Activated naive CD4-positive, alpha-beta T cell treated with anti-CD3 and anti-CD28 coated beads for 36 hours (primary cell): ENCODE data around the gene TAS2R4. TPM values are rescaled to one million over a fixed set of nuclear protein-coding genes. Genes with fewer than 3 reads are reported as not detected.
"Not testable (repeated sequence)": the region's sequence is repeated elsewhere in the genome, so short reads cannot be mapped to it uniquely, and the experiment has no call there.

Experiments used
- CTCF ChIA-PET: fragments of 350-600 bp; sonication (Branson Sonifier 250); formaldehyde crosslinking; loops from one replicate; lab custom pipeline; 2021; ENCODE audit warnings: antibody characterized with exemption; lab: Charles Lee
- DNase-seq: peaks from one replicate; pipeline ENCODE4 v3.0.0-alpha.2; 2020
- H3K27ac Mint-ChIP-seq: one replicate; pipeline ENCODE4 v1.8.0; 2021; ENCODE audit warnings: mild to moderate bottlenecking, mixed read lengths
- H3K27me3 Mint-ChIP-seq: one replicate; pipeline ENCODE4 v1.8.0; 2021; ENCODE audit warnings: low read depth, mixed read lengths
- H3K36me3 Mint-ChIP-seq: one replicate; pipeline ENCODE4 v1.8.0; 2021; ENCODE audit warnings: low read depth, mixed read lengths
- H3K4me1 Mint-ChIP-seq: one replicate; pipeline ENCODE4 v1.8.0; 2021; ENCODE audit warnings: low read depth, mixed read lengths
- H3K4me3 Mint-ChIP-seq: one replicate; pipeline ENCODE4 v1.8.0; 2021; ENCODE audit warnings: mild to moderate bottlenecking, moderate library complexity, mixed read lengths
- H3K9me3 Mint-ChIP-seq: one replicate; pipeline ENCODE4 v1.8.0; 2021; ENCODE audit warnings: mixed read lengths
- intact Hi-C: fragments of 100-400 bp; cut with micrococcal nuclease; formaldehyde crosslinking; loops from one replicate; pipeline ENCODE4 v1.15.1; 2023
- total RNA-seq, 2 experiments: library from RNA; stranded (reverse); gene quantifications; one replicate each; pipeline ENCODE4 v1.2.3, GENCODE V29; 2021

The TAS2R4 gene
- total RNA-seq, 2 experiments from 2014 or later: 0.38 to 0.40 TPM

DNA sequence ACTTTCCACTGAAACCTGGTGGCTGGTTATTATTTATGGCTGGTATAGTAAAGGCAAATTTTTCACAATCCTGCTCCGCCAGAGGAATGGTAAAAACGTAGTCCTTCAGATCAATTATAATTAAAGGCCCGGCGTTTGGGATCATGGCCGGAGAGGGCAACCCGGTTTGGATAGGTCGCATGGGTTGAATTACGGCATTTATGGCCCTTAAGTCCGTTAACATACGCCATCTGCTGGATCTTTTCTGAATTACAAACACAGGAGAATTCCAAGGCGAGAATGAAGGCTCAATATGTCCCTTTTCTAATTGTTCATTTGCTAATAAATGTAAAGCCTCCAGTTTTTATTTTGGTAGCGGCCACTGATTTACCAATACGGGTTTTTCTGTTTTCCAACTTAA, 23.8 kb upstream of the TAS2R4 start:
- Mint-ChIP-seq H3K4me1 (no peaks in the 10 kb centered on the region), H3K27me3 (no peaks in the 10 kb centered on the region), H3K9me3 (peaks cover 16% of the 10 kb centered on the region), H3K4me3 (no peak overlapping the region), H3K36me3 (peaks cover 74% of the 10 kb centered on the region), H3K27ac (no peak overlapping the region)
- intact Hi-C loops: no loop called here
- no peak for DNase-seq
- CTCF ChIA-PET: no interaction called here

DNA sequence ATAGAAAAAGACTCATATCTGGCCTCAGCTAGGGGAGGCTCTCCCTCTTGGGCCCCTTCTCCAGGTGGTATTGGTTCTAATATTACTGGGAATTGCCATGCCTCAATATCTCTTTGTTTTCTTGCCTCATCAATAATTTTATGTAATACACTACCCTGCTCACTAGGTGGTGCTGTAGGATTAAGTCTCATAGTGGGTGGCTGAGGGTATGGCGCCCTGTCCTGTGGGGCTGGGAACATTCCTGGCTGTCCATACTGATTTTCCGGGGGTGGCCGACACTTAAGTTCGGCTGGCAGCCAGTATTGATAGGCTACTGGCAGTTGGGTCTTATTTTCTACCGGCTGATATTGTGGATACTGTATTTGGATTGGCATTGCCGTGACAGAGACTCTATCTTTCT, 21.5 kb upstream of the TAS2R4 start:
- H3K9me3 Mint-ChIP-seq: peaks cover 16% of the 10 kb centered on the region
- H3K36me3 Mint-ChIP-seq: peaks cover 74% of the 10 kb centered on the region
- no peaks in the 10 kb centered on the region for H3K4me1 Mint-ChIP-seq
- intact Hi-C loops: loop anchor here (5.0 kb wide), 1 partner anchor 222 kb away; no protein-coding TSS in a partner anchor
- H3K27ac Mint-ChIP-seq: no peak overlapping the region
- DNase-seq: no peak
- H3K4me3 Mint-ChIP-seq: no peak overlapping the region
- CTCF ChIA-PET: interaction anchor here (0.8 to 1.3 kb wide), 7 partner anchors 10 to 221 kb away, joined by 3 to 4 read pairs (median 3); no protein-coding TSS in a partner anchor
- no peaks in the 10 kb centered on the region for H3K27me3 Mint-ChIP-seq

- peaks cover 46% of the 10 kb centered on the region for H3K36me3 Mint-ChIP-seq
- H3K4me1 Mint-ChIP-seq: no peaks in the 10 kb centered on the region
- intact Hi-C loops: no loop called here
- no peak within 1 kb of the TSS for H3K4me3 Mint-ChIP-seq
- no peak within 1 kb of the TSS for H3K27ac Mint-ChIP-seq
- H3K9me3 Mint-ChIP-seq: peaks cover 2% of the 10 kb centered on the region
- CTCF ChIA-PET: interaction anchor here (1.2 kb wide), 1 partner anchor 21 kb away, joined by 5 read pairs; no protein-coding TSS in a partner anchor
- no peak for DNase-seq
- no peaks in the 10 kb centered on the region for H3K27me3 Mint-ChIP-seq
Measured at GRCh38 chr7:141763797-141764196, 12.7 kb upstream of the TAS2R4 start, which contains the start of gene TAS2R3. Gene TAS2R3, plus strand, starts transcription at chr7:141764097. Its CDS starts 62 bp downstream, at chr7:141764159.

GRCh38 chr7:141770083-141770583, 6.3 kb upstream of the TAS2R4 start:
- H3K27ac Mint-ChIP-seq, H3K9me3 Mint-ChIP-seq, H3K4me1 Mint-ChIP-seq, DNase-seq, intact Hi-C loops, H3K27me3 Mint-ChIP-seq, H3K4me3 Mint-ChIP-seq, CTCF ChIA-PET: not testable (repeated sequence)
- peaks cover 56% of the 10 kb centered on the region for H3K36me3 Mint-ChIP-seq

DNA sequence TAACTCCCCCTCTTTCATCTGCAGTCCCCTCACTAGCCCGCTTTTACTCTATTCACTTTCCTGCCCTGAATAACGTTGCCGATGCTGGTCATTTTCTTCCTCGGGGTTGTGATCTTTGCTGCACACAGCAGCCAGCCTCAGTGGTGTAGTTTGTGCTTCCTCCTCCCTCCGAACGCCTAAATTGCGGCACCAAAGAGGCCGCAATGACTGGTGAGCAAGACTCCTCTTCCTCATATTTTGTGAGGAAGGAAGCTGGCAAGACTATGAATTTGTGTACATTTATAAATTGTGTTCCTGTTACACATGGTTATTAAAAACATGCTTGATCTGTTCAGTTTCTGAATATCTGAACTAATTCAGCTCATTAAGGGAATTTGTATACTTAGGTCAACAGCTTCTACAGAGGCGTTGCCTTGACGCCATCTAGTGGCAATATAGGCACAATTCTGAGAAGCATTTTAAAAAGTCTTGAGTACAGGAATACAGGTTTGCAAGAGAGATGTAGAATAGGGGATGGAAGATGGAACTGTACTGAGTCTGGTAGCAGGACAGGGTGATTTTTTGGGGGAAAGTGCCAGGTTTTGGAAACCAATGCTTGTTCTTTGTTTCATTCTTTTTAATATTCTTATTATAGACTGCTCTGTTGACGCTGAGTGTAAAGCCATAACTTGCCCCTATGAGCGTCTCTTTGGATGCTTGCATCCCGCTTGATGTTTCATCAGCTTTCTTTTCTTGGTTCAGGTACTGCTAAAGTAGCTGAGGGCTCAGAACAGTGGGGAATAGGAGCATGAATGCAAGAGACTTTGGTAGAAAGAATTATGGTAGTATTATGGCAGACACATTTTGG, 9.5 kb downstream of the TAS2R4 start:
- CTCF ChIA-PET: interaction anchor here (0.6 to 3.6 kb wide), 24 partner anchors 9 to 500 kb away, joined by 3 to 36 read pairs (median 3); partner anchors contain the start of gene TAS2R4
- no peaks in the 10 kb centered on the region for H3K4me1 Mint-ChIP-seq
- H3K36me3 Mint-ChIP-seq: peaks cover 12% of the 10 kb centered on the region
- H3K27me3 Mint-ChIP-seq: no peaks in the 10 kb centered on the region
- no peak overlapping the region for H3K27ac Mint-ChIP-seq
- H3K4me3 Mint-ChIP-seq: no peak overlapping the region
- intact Hi-C loops: loop anchor here (1.0 kb wide), 1 partner anchor 132 kb away; no protein-coding TSS in a partner anchor
- no peaks in the 10 kb centered on the region for H3K9me3 Mint-ChIP-seq
- DNase-seq: peak; percentile 33

DNA sequence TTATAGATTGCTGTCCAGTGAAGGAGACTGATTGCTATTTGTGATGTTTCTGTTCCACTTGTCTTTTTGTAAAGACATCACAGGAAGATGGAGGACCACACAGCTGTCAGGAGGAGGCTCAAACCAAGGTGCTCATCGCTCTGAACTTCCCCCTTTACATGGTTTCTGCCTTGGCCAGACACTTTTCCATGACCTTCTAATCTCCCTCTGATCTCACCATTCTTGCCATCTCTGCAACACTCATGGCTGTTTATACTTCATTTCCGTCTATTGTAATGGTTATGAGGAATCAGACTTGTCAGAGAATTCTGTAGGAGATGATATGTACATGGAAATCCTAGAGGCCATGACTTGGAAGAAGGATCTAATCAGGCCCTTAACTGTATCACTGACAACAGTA, 11.8 kb downstream of the TAS2R4 start:
- intact Hi-C loops: no loop called here
- CTCF ChIA-PET: interaction anchor here (0.9 kb wide), 1 partner anchor 86 kb away, joined by 3 read pairs; no protein-coding TSS in a partner anchor

GRCh38 chr7:141789917-141790316, 13.4 kb downstream of the TAS2R4 start, which contains the start of gene TAS2R5:
Gene TAS2R5, plus strand, starts transcription at chr7:141790217. Its CDS starts 145 bp downstream, at chr7:141790362.
- Mint-ChIP-seq H3K4me3 (no peak within 1 kb of the TSS), H3K9me3 (no peaks in the 10 kb centered on the region), H3K27ac (no peak within 1 kb of the TSS), H3K27me3 (no peaks in the 10 kb centered on the region), H3K36me3 (peaks cover 24% of the 10 kb centered on the region), H3K4me1 (no peaks in the 10 kb centered on the region)
- CTCF ChIA-PET: no interaction called here
- intact Hi-C loops: no loop called here
- no peak for DNase-seq

More for the DNA sequence above, 11.8 kb downstream of the TAS2R4 start:
- Mint-ChIP-seq H3K9me3 (no peaks in the 10 kb centered on the region), H3K27ac (no peak overlapping the region), H3K4me1 (no peaks in the 10 kb centered on the region), H3K36me3 (peaks cover 16% of the 10 kb centered on the region), H3K27me3 (no peaks in the 10 kb centered on the region), H3K4me3 (no peak overlapping the region)
- no peak for DNase-seq

DNA sequence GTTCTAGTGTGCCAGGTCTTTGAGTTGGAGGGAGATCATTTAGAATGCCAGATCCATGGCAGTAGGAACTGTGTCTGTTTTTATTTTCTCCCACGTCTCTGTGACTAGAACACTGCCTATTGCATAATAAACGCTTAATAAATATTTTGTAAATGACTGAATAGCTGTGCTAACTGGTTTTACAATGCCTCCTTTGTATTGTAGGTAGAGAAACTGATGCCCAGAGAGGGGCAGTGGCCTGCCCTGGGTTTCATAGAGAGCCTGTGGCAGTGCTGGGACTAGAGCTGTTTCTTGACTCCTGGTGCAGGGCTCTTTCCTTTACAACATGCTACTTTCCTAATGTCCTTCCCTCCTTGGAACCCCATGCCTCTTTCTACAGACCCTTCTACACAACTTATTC, 16.1 kb downstream of the TAS2R4 start:
- Mint-ChIP-seq H3K27me3 (no peaks in the 10 kb centered on the region), H3K4me3 (no peak overlapping the region), H3K27ac (no peak overlapping the region), H3K4me1 (no peaks in the 10 kb centered on the region), H3K9me3 (peaks cover 2% of the 10 kb centered on the region), H3K36me3 (peaks cover 25% of the 10 kb centered on the region)
- CTCF ChIA-PET: no interaction called here
- intact Hi-C loops: no loop called here
- DNase-seq: no peak

- H3K4me1 Mint-ChIP-seq: no peaks in the 10 kb centered on the region
- CTCF ChIA-PET: no interaction called here
- no peak overlapping the region for H3K27ac Mint-ChIP-seq
- no peak for DNase-seq
- H3K27me3 Mint-ChIP-seq: no peaks in the 10 kb centered on the region
- peaks cover 51% of the 10 kb centered on the region for H3K9me3 Mint-ChIP-seq
- H3K36me3 Mint-ChIP-seq: peaks cover 48% of the 10 kb centered on the region
- intact Hi-C loops: no loop called here
- no peak overlapping the region for H3K4me3 Mint-ChIP-seq
Measured at GRCh38 chr7:141820067-141820466, 43.6 kb downstream of the TAS2R4 start.

DNA sequence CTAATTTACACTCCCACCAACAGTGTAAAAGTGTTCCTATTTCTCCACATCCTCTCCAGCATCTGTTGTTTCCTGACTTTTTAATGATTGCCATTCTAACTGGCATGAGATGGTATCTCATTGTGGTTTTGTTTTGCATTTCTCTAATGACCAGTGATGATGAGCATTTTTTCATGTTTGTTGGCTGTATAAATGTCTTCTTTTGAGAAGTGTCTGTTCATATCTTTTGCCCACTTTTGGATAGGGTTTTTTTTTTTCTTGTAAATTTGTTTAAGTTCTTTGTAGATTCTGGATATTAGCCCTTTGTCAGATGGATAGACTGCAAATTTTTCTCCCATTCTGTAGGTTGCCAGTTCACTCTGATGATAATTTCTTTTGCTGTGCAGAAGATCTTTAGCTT, 46.0 kb downstream of the TAS2R4 start:
- DNase-seq, intact Hi-C loops, H3K4me3 Mint-ChIP-seq, H3K4me1 Mint-ChIP-seq, H3K27me3 Mint-ChIP-seq, H3K27ac Mint-ChIP-seq: not testable (repeated sequence)
- peaks cover 46% of the 10 kb centered on the region for H3K9me3 Mint-ChIP-seq
- CTCF ChIA-PET: interaction anchor here (0.6 kb wide), 1 partner anchor 1381 kb away, joined by 4 read pairs; no protein-coding TSS in a partner anchor
- H3K36me3 Mint-ChIP-seq: peaks cover 52% of the 10 kb centered on the region
